GM23338 (cell line): ENCODE data around the gene FUT8. TPM values are rescaled to one million over a fixed set of nuclear protein-coding genes. Genes with fewer than 3 reads are reported as not detected.
"Not testable (repeated sequence)": the region's sequence is repeated elsewhere in the genome, so short reads cannot be mapped to it uniquely, and the experiment has no call there.

ENCODE experiments used
- ATAC-seq: fragments of 200-7000 bp; cut with Tn5 transposase; 3 replicates; pipeline ENCODE4 v1.9.1; 2020
- DNase-seq: peaks from one replicate; pipeline ENCODE4 v3.0.0-alpha.2; 2015; ENCODE audit warnings: low spot score
- H2AFZ ChIP-seq: fragments of 200-600 bp; sonication (generic); 2 replicates; pipeline ENCODE4 v1.8.0; 2016; ENCODE audit warnings: antibody characterized with exemption, mild to moderate bottlenecking, moderate library complexity
- H3F3A ChIP-seq: fragments of 200-600 bp; sonication (generic); replicated peaks from 2 replicates; pipeline ENCODE4 v1.8.0; 2017; ENCODE audit warnings: antibody characterized with exemption, mixed run types, low read depth
- H3K27ac ChIP-seq: fragments of 200-600 bp; sonication (generic); 2 replicates; pipeline ENCODE4 v1.6.1; 2016; ENCODE audit warnings: low read depth
- H3K27me3 ChIP-seq: fragments of 200-600 bp; sonication (generic); 2 replicates; pipeline ENCODE4 v1.8.0; 2016; ENCODE audit warnings: mild to moderate bottlenecking, mixed run types, moderate library complexity; ENCODE audit not compliant: insufficient read depth
- H3K36me3 ChIP-seq: fragments of 200-600 bp; sonication (generic); 2 replicates; pipeline ENCODE4 v1.8.0; 2016; ENCODE audit warnings: mild to moderate bottlenecking; ENCODE audit not compliant: insufficient read depth
- H3K4me1 ChIP-seq: fragments of 200-600 bp; sonication (generic); 2 replicates; pipeline ENCODE4 v1.8.0; 2016; ENCODE audit warnings: mild to moderate bottlenecking, moderate library complexity; ENCODE audit not compliant: insufficient read depth
- H3K4me2 ChIP-seq: fragments of 200-600 bp; sonication (generic); 2 replicates; pipeline ENCODE4 v1.7.1; 2017; ENCODE audit warnings: mixed run types
- H3K4me3 ChIP-seq: fragments of 200-600 bp; sonication (generic); 2 replicates; pipeline ENCODE4 v1.6.1; 2016; ENCODE audit warnings: mixed run types
- H3K79me2 ChIP-seq: fragments of 200-600 bp; sonication (generic); replicated peaks from 2 replicates; pipeline ENCODE4 v1.8.0; 2017; ENCODE audit warnings: mild to moderate bottlenecking; ENCODE audit not compliant: insufficient read depth
- H3K9me2 ChIP-seq: fragments of 200-600 bp; sonication (generic); 2 replicates; pipeline ENCODE4 v1.8.0; 2017; ENCODE audit not compliant: insufficient read depth
- H4K20me1 ChIP-seq: fragments of 200-600 bp; sonication (generic); replicated peaks from 2 replicates; pipeline ENCODE4 v1.8.0; 2017; ENCODE audit warnings: mild to moderate bottlenecking; ENCODE audit not compliant: insufficient read depth
- H3K27ac Mint-ChIP-seq: 2 replicates; pipeline ENCODE4 v1.8.0; 2020; ENCODE audit warnings: inconsistent platforms, mild to moderate bottlenecking, moderate library complexity, mixed read lengths
- H3K27me3 Mint-ChIP-seq: 3 replicates; pipeline ENCODE4 v1.8.0; 2022; ENCODE audit warnings: low read depth, mild to moderate bottlenecking, moderate library complexity, mixed read lengths, inconsistent platforms; ENCODE audit not compliant: insufficient read depth, poor library complexity
- H3K36me3 Mint-ChIP-seq: 3 replicates; pipeline ENCODE4 v1.8.0; 2021; ENCODE audit warnings: low read depth, mild to moderate bottlenecking, inconsistent platforms, moderate library complexity, mixed read lengths
- H3K4me1 Mint-ChIP-seq: 3 replicates; pipeline ENCODE4 v1.8.0; 2020; ENCODE audit warnings: mild to moderate bottlenecking, inconsistent platforms, mixed read lengths
- H3K4me3 Mint-ChIP-seq: 3 replicates; pipeline ENCODE4 v1.8.0; 2021; ENCODE audit warnings: moderate library complexity, mild to moderate bottlenecking, inconsistent platforms, mixed read lengths
- H3K9me3 Mint-ChIP-seq: 3 replicates; pipeline ENCODE4 v1.8.0; 2020; ENCODE audit warnings: moderate library complexity, mild to moderate bottlenecking, inconsistent platforms, mixed read lengths
- ETS1 ChIP-seq: IDR thresholded peaks from 2 replicates; pipeline ENCODE4 v1.6.1; 2016; ENCODE audit warnings: antibody characterized with exemption
- EZH2 ChIP-seq: fragments of 200-600 bp; sonication (generic); IDR thresholded peaks from one replicate; pipeline ENCODE4 v1.8.0; 2017; ENCODE audit warnings: antibody characterized with exemption, mild to moderate bottlenecking, low read depth; ENCODE audit not compliant: unreplicated experiment
- JUNB ChIP-seq: IDR thresholded peaks from one replicate; pipeline ENCODE4 v1.6.1; 2016; ENCODE audit warnings: antibody characterized with exemption; ENCODE audit not compliant: unreplicated experiment
- ZNF331 ChIP-seq: fragments of 250-450 bp; sonication (Bioruptor Pico); IDR thresholded peaks from 2 replicates; pipeline ENCODE4 v1.5.0; 2020; ENCODE audit warnings: low read depth, mild to moderate bottlenecking, moderate library complexity
- polyA plus RNA-seq: library from polyadenylated mRNA; unstranded; fragments of >200 nt; fragmentation: Nextera tagmentation; extraction: Ambion mirVana; gene quantifications from 2 replicates; pipeline ENCODE4 v1.2.1, GENCODE V29; 2016
- total RNA-seq: library from RNA; depleted of rRNA; stranded (reverse); fragments of >200 nt; shearing (Covaris generic); gene quantifications from 2 replicates; pipeline ENCODE4 v1.2.3, GENCODE V29; 2014
- TF ChIP-seq, protein P1 (sequence below): fragments of 250-450 bp; sonication (Bioruptor Pico); IDR thresholded peaks from 2 replicates; pipeline ENCODE4 v1.5.0; 2020; ENCODE audit warnings: mild to moderate bottlenecking, moderate library complexity

FUT8 gene
- total and polyA plus RNA-seq, 2 experiments from 2014 or later: 8.2 to 23.2 TPM

- no peak for TF ChIP-seq ETS1
- TF ChIP-seq ZNF331 (CRISPR knock-in tag): no peak
- TF ChIP-seq EZH2: no peak
- TF ChIP-seq, protein P1, sequence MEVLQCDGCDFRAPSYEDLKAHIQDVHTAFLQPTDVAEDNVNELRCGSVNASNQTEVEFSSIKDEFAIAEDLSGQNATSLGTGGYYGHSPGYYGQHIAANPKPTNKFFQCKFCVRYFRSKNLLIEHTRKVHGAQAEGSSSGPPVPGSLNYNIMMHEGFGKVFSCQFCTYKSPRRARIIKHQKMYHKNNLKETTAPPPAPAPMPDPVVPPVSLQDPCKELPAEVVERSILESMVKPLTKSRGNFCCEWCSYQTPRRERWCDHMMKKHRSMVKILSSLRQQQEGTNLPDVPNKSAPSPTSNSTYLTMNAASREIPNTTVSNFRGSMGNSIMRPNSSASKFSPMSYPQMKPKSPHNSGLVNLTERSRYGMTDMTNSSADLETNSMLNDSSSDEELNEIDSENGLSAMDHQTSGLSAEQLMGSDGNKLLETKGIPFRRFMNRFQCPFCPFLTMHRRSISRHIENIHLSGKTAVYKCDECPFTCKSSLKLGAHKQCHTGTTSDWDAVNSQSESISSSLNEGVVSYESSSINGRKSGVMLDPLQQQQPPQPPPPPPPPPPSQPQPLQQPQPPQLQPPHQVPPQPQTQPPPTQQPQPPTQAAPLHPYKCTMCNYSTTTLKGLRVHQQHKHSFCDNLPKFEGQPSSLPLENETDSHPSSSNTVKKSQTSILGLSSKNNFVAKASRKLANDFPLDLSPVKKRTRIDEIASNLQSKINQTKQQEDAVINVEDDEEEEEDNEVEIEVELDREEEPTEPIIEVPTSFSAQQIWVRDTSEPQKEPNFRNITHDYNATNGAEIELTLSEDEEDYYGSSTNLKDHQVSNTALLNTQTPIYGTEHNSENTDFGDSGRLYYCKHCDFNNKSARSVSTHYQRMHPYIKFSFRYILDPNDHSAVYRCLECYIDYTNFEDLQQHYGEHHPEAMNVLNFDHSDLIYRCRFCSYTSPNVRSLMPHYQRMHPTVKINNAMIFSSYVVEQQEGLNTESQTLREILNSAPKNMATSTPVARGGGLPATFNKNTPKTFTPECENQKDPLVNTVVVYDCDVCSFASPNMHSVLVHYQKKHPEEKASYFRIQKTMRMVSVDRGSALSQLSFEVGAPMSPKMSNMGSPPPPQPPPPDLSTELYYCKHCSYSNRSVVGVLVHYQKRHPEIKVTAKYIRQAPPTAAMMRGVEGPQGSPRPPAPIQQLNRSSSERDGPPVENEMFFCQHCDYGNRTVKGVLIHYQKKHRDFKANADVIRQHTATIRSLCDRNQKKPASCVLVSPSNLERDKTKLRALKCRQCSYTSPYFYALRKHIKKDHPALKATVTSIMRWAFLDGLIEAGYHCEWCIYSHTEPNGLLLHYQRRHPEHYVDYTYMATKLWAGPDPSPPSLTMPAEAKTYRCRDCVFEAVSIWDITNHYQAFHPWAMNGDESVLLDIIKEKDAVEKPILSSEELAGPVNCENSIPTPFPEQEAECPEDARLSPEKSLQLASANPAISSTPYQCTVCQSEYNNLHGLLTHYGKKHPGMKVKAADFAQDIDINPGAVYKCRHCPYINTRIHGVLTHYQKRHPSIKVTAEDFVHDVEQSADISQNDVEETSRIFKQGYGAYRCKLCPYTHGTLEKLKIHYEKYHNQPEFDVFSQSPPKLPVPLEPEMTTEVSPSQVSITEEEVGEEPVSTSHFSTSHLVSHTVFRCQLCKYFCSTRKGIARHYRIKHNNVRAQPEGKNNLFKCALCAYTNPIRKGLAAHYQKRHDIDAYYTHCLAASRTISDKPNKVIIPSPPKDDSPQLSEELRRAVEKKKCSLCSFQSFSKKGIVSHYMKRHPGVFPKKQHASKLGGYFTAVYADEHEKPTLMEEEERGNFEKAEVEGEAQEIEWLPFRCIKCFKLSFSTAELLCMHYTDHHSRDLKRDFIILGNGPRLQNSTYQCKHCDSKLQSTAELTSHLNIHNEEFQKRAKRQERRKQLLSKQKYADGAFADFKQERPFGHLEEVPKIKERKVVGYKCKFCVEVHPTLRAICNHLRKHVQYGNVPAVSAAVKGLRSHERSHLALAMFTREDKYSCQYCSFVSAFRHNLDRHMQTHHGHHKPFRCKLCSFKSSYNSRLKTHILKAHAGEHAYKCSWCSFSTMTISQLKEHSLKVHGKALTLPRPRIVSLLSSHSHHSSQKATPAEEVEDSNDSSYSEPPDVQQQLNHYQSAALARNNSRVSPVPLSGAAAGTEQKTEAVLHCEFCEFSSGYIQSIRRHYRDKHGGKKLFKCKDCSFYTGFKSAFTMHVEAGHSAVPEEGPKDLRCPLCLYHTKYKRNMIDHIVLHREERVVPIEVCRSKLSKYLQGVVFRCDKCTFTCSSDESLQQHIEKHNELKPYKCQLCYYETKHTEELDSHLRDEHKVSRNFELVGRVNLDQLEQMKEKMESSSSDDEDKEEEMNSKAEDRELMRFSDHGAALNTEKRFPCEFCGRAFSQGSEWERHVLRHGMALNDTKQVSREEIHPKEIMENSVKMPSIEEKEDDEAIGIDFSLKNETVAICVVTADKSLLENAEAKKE: no peak
- TF ChIP-seq JUNB: no peak
- peaks cover 7% of the 10 kb centered on the region; the same call in 2 of the 3 replicates for H3K36me3 Mint-ChIP-seq
- Histone ChIP-seq H2AFZ (no peak overlapping the region), H4K20me1 (no peaks in the 10 kb centered on the region), H3K9me2 (no peaks in the 10 kb centered on the region), H3K36me3 (no peaks in the 10 kb centered on the region), H3K4me1 (0 out of 2 replicates have a peak, but pooled peaks cover 3% of the 10 kb centered on the region), H3F3A (no peaks in the 10 kb centered on the region), H3K27ac (no peak overlapping the region), H3K4me3 (no peak overlapping the region), H3K27me3 (no peaks in the 10 kb centered on the region), H3K79me2 (no peaks in the 10 kb centered on the region), H3K4me2 (no peak overlapping the region)
- no peak overlapping the region for H3K27ac Mint-ChIP-seq
- ATAC-seq (no peak), DNase-seq (no peak)
- H3K27me3 Mint-ChIP-seq: no peaks in the 10 kb centered on the region
- peaks cover 10% of the 10 kb centered on the region; the same call in 1 of the 3 replicates for H3K4me1 Mint-ChIP-seq
- no peak overlapping the region for H3K4me3 Mint-ChIP-seq
- H3K9me3 Mint-ChIP-seq: peaks cover 4% of the 10 kb centered on the region; the same call in 2 of the 3 replicates
Observed at GRCh38 chr14:65709576-65709975, 297.0 kb downstream of the FUT8 start.

- not testable (repeated sequence) for H3K4me2 ChIP-seq, H3F3A ChIP-seq, H3K27ac ChIP-seq, H3K4me3 ChIP-seq, ATAC-seq, H3K9me2 ChIP-seq, H3K27me3 Mint-ChIP-seq, H4K20me1 ChIP-seq, H3K36me3 ChIP-seq, DNase-seq, H3K27ac Mint-ChIP-seq, H3K4me1 ChIP-seq, H3K27me3 ChIP-seq, H3K79me2 ChIP-seq, H3K4me1 Mint-ChIP-seq, H3K4me3 Mint-ChIP-seq, H2AFZ ChIP-seq
- peaks cover 48% of the 10 kb centered on the region for H3K9me3 Mint-ChIP-seq
- peaks cover 57% of the 10 kb centered on the region for H3K36me3 Mint-ChIP-seq
Observed at GRCh38 chr14:65716813-65717212, 304.3 kb downstream of the FUT8 start.

DNA sequence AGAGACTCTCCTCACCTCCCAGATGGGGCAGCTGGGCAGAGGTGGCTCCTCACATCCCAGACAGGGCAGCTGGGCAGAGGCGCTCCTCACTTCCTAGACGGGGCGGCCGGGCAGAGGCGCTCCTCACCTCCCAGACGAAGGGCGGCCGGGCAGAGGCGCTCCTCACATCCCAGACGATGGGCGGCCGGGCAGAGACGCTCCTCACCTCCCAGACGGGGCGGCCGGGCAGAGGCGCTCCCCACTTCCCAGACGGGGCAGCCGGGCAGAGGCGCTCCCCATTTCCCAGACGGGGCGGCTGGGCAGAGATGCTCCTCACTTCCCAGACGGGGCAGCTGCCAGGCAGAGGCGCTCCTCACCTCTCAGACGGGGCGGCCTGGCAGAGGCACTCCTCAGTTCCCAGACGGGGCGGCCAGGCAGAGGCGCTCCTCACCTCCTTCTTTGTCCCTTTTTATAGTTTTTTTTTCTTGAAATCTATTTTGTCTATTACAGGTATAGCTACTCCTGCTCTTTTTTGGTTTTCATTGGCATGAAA lies 304.9 kb downstream of the FUT8 start:
- not testable (repeated sequence) for H3K4me2 ChIP-seq, H2AFZ ChIP-seq, DNase-seq, H4K20me1 ChIP-seq, H3K27me3 Mint-ChIP-seq, ATAC-seq, H3K36me3 ChIP-seq, H3F3A ChIP-seq, H3K4me3 Mint-ChIP-seq, H3K4me3 ChIP-seq, H3K4me1 Mint-ChIP-seq, H3K27me3 ChIP-seq, H3K79me2 ChIP-seq, H3K27ac Mint-ChIP-seq, H3K4me1 ChIP-seq, H3K27ac ChIP-seq, H3K9me2 ChIP-seq
- Mint-ChIP-seq H3K36me3 (peaks cover 57% of the 10 kb centered on the region), H3K9me3 (peaks cover 48% of the 10 kb centered on the region)
